ENCODE measurements around the gene SYNJ2BP. TPM values are rescaled to one million over a fixed set of nuclear protein-coding genes. Genes with fewer than 3 reads are reported as not detected.
"Not testable (repeated sequence)": the region's sequence is repeated elsewhere in the genome, so short reads cannot be mapped to it uniquely, and the experiment has no call there.

SYNJ2BP gene
- total RNA-seq, 1 experiment from 2014 or later = 26.6 TPM

DNA sequence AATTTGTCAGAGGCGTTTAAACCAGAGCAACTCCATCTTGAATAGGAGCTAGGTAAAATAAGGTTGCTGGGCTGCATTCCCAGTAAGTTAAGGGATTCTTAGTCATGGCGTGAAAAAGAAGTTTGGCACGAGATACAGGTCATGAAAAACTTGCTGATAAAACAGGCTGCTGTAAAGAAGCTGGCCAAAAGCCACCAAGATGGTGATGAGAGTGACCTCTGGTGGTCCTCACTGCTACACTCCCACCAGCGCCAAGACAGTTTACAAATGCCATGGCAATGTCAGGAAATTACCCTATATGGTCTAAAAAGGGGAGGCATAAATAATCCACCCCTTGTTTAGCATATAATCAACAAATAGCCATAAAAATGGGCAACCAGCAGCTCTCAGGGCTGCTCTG lies 13.6 kb downstream of the SYNJ2BP start:
- H3K27ac ChIP-seq (ENCODE audit: insufficient read length, low read depth, low read length); H2AK5ac ChIP-seq (ENCODE audit: insufficient read length, low read length); H4K91ac ChIP-seq (ENCODE audit: insufficient read length, low read depth, low read length); H2BK5ac ChIP-seq (ENCODE audit: insufficient read length, low read length); H2BK12ac ChIP-seq (ENCODE audit: insufficient read length, low read depth, low read length); H2AFZ ChIP-seq (ENCODE audit: low read length); H3K23ac ChIP-seq (ENCODE audit: insufficient read length, low read depth, low read length); H4K8ac ChIP-seq (replicated peaks; ENCODE audit: insufficient read length, low read depth, low read length); H3K79me1 ChIP-seq (ENCODE audit: insufficient read depth, low read depth, low read length, poor library complexity, severe bottlenecking); H3K4ac ChIP-seq (ENCODE audit: low read depth, low read length); H4K5ac ChIP-seq (ENCODE audit: insufficient read length, low read depth, low read length); H3K27me3 Mint-ChIP-seq (ENCODE audit: low read depth); H2BK15ac ChIP-seq (ENCODE audit: low read depth, low read length); H3K18ac ChIP-seq (ENCODE audit: insufficient read length, low read depth, low read length); H3K9ac ChIP-seq (ENCODE audit: extremely low read depth, insufficient read length, low read length); H3K27ac Mint-ChIP-seq; H3K4me3 Mint-ChIP-seq; H3K56ac ChIP-seq (ENCODE audit: insufficient read length, low read depth, low read length); H3K9me3 ChIP-seq (ENCODE audit: control insufficient read depth, low read depth, low read length); H3K14ac ChIP-seq (ENCODE audit: insufficient read depth, low read length); H3K23me2 ChIP-seq (ENCODE audit: insufficient read length, low read depth, low read length, poor library complexity, severe bottlenecking); H4K20me1 ChIP-seq (ENCODE audit: control insufficient read depth, insufficient read depth, insufficient read length); H2BK20ac ChIP-seq (ENCODE audit: low read depth, low read length, poor library complexity, severe bottlenecking); H3K27me3 ChIP-seq (ENCODE audit: insufficient read depth, low read length); H3K4me1 ChIP-seq (ENCODE audit: insufficient read depth, low read length); H3K79me2 ChIP-seq (ENCODE audit: insufficient read depth, low read length); H2BK120ac ChIP-seq (ENCODE audit: low read depth, low read length, poor library complexity, severe bottlenecking); H3K9me3 Mint-ChIP-seq; H3T11ph ChIP-seq (ENCODE audit: low read length); H3K4me2 ChIP-seq (ENCODE audit: insufficient read depth, insufficient read length, low read length): not testable (repeated sequence)
- TF ChIP-seq CTCF (conservative IDR thresholded peaks at IDR 0.05) = peak; percentile 70
- DNase-seq = peak; percentile 40
- peaks cover 14 to 20% of the 10 kb centered on the region in 2 experiments for H3K4me1 Mint-ChIP-seq
- WGBS (ENCODE audit: extremely low coverage, insufficient read length, low lambda C conversion rate) = no CpG with 5 or more reads among the region's 4 CpGs
- H3K36me3 Mint-ChIP-seq (ENCODE audit: insufficient read depth in 1 of 3, low read depth in 3 of 3) = peaks cover 5 to 11% (median 11%) of the 10 kb centered on the region in 3 experiments
